Measurements from ENCODE around the gene MDGA2. TPM values are rescaled to one million over a fixed set of nuclear protein-coding genes. Genes with fewer than 3 reads are reported as not detected.

MDGA2 gene
- total and polyA plus RNA-seq, 2 of the 4 experiments (the other 2 are of a cell fraction) = 0.02 TPM; not detected in 1

DNA sequence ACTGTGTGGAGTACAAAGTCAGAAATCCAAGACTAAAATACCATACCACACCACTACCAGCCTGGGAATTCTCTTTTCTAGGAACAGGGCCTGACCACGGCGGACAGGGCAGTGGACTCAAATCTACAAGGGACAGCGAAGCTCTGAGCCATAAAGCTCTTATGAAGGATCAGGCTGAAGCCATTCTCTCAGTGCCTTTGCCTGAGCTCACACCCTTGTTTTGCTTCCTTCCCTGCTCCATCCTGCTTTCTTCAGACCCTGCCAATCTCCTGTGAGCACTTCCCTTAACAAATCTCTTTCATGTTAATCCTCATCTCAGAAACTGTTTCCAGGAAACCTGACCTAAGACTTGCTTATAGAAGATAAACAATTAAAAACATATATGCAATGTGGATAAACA lies 398.5 kb downstream of the MDGA2 start:
- Histone ChIP-seq H3K4me3 (ENCODE audit: insufficient read depth, low read depth, low read length) (no peak overlapping the region), H2BK20ac (ENCODE audit: low read depth, low read length) (no peak overlapping the region), H4K20me1 (ENCODE audit: insufficient read depth, low read length) (no peaks in the 10 kb centered on the region), H2AK9ac (replicated peaks; ENCODE audit: low read depth, low read length, poor library complexity) (no peak overlapping the region), H3K79me1 (ENCODE audit: low read depth in 1 of 2, low read length in 2 of 2) (no peaks in the 10 kb centered on the region), H3K9me1 (ENCODE audit: insufficient read depth, low read length) (no peaks in the 10 kb centered on the region), H3K18ac (ENCODE audit: low read depth, low read length) (no peak overlapping the region), H3K4ac (ENCODE audit: low read depth, low read length) (no peak overlapping the region), H4K5ac (ENCODE audit: low read depth, low read length) (no peak overlapping the region), H3K4me1 (ENCODE audit: control insufficient read depth, insufficient read depth, low read length) (no peaks in the 10 kb centered on the region), H3K27ac (ENCODE audit: insufficient read depth, low read length) (no peak overlapping the region), H3K27me3 (ENCODE audit: control insufficient read depth, insufficient read depth, low read length) (no peaks in the 10 kb centered on the region), H3K56ac (ENCODE audit: extremely low read depth, insufficient read depth, low read length) (no peak overlapping the region), H3K36me3 (ENCODE audit: control insufficient read depth, insufficient read depth, low read length) (no peaks in the 10 kb centered on the region), H2BK120ac (ENCODE audit: low read depth, low read length) (no peak overlapping the region), H2BK5ac (ENCODE audit: low read depth, low read length, poor library complexity, severe bottlenecking) (no peak overlapping the region), H2AFZ (replicated peaks; ENCODE audit: low read length, poor library complexity) (no peak overlapping the region), H3K4me2 (ENCODE audit: low read depth, low read length) (no peak overlapping the region), H3K9ac (ENCODE audit: low read depth, low read length) (no peak overlapping the region), H3K9me3 (ENCODE audit: control insufficient read depth, insufficient read depth, low read length) (peaks cover 9% of the 10 kb centered on the region), H2BK15ac (ENCODE audit: low read depth, low read length) (no peak overlapping the region), H2AK5ac (ENCODE audit: low read depth, low read length) (no peak overlapping the region), H3K14ac (replicated peaks; ENCODE audit: low read depth, low read length) (no peak overlapping the region), H3K23ac (ENCODE audit: low read depth, low read length) (no peak overlapping the region), H4K8ac (ENCODE audit: low read depth in 2 of 2, low read length in 2 of 2) (no peak overlapping the region), H4K91ac (ENCODE audit: insufficient read depth, low read depth, low read length) (no peak overlapping the region)
- ATAC-seq (ENCODE audit: low read depth) (no peak), DNase-seq (no peak)
- ChIA-PET POLR2A (ENCODE audit: unreplicated experiment) (no interaction called here), CTCF (no interaction called here)
- WGBS, 2 experiments (ENCODE audit: extremely low coverage in 2 of 2, insufficient read length in 1 of 2) = 0% methylated on average over 1 of the region's 3 CpGs; no CpG with 5 or more reads in 1 of the 2 experiments
- intact Hi-C loops (cut with micrococcal nuclease) (no loop called here), in situ Hi-C loops (cut with MboI; ENCODE audit: low sequenced_read_pairs) (no loop called here), dilution Hi-C loops (cut with HindIII; ENCODE audit: low sequenced_read_pairs, unreplicated experiment) (no loop called here)
- TF ChIP-seq, protein P1, sequence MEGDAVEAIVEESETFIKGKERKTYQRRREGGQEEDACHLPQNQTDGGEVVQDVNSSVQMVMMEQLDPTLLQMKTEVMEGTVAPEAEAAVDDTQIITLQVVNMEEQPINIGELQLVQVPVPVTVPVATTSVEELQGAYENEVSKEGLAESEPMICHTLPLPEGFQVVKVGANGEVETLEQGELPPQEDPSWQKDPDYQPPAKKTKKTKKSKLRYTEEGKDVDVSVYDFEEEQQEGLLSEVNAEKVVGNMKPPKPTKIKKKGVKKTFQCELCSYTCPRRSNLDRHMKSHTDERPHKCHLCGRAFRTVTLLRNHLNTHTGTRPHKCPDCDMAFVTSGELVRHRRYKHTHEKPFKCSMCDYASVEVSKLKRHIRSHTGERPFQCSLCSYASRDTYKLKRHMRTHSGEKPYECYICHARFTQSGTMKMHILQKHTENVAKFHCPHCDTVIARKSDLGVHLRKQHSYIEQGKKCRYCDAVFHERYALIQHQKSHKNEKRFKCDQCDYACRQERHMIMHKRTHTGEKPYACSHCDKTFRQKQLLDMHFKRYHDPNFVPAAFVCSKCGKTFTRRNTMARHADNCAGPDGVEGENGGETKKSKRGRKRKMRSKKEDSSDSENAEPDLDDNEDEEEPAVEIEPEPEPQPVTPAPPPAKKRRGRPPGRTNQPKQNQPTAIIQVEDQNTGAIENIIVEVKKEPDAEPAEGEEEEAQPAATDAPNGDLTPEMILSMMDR (conservative IDR thresholded peaks at IDR 0.05; ENCODE audit: low read depth, low read length) = no peak
- TF ChIP-seq RFX5 (IDR thresholded peaks at IDR 0.05; ENCODE audit: low read depth, low read length) (no peak), MXI1 (IDR thresholded peaks at IDR 0.05; ENCODE audit: borderline replicate concordance, low read depth, low read length) (no peak), RCOR1 (IDR thresholded peaks at IDR 0.05; ENCODE audit: insufficient replicate concordance, low read length) (no peak), CEBPB (IDR thresholded peaks at IDR 0.05; ENCODE audit: low read depth, low read length) (no peak), FOS (IDR thresholded peaks at IDR 0.05; ENCODE audit: low read depth, low read length) (no peak), CHD1 (IDR thresholded peaks at IDR 0.05; ENCODE audit: low read depth, low read length) (no peak)
- no TSS peak for BruUV-seq (replicated peaks)

Measured in IMR-90 (cell line).